ENCODE results near the gene ERF.
"Not testable (repeated sequence)": the region's sequence is repeated elsewhere in the genome, so short reads cannot be mapped to it uniquely, and the experiment has no call there.

DNA sequence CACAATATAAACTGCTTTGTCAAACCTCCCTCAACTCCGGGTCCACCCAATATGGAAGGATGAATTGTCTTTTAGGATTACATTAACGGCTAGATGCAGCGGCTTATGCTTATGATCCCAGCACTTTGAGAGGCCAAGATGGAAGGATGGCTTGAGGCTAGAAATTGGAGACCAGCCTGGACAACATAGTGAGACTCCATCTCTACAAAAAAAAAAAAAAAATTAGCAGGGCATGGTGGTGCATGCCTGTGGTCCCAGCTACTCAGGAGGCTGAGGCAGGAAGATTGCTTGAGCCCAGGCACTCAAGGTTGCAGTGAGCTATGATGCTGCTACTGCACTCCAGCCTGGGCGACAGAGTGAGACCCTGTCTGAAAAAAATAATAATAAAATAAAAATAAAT lies 11.2 kb upstream of the ERF start:
- not testable (repeated sequence) for TF ChIP-seq CTCF (IDR thresholded peaks at IDR 0.05; ENCODE audit: low read length); EZH2 (IDR thresholded peaks at IDR 0.05; ENCODE audit: borderline replicate concordance, low read length)
